Hindlimb muscle (tissue), 1 donor: ENCODE measurements around the gene ROR1. TPM values are rescaled to one million over a fixed set of nuclear protein-coding genes. Genes with fewer than 3 reads are reported as not detected.
"Not testable (repeated sequence)": the region's sequence is repeated elsewhere in the genome, so short reads cannot be mapped to it uniquely, and the experiment has no call there.

Experiments used
- DNase-seq: peaks from one replicate; pipeline ENCODE4 v3.0.0-alpha.2; 2013
- polyA plus RNA-seq: library from polyadenylated mRNA; unstranded; fragments of 120-200 nt; gene quantifications from one replicate; pipeline ENCODE4 v1.2.1, GENCODE V29; 2013; ENCODE audit not compliant: insufficient read length

The ROR1 gene
- polyA plus RNA-seq, 1 donor = 9.5 TPM

GRCh38 chr1:64194168-64195080 lies 420.6 kb downstream of the ROR1 start:
- DNase-seq = no peak

- peak; percentile 48 for DNase-seq
These were observed 421.2 kb downstream of the ROR1 start for GRCh38 chr1:64195081-64195395.

GRCh38 chr1:64196074-64196870 lies 422.5 kb downstream of the ROR1 start:
- DNase-seq = no peak

- DNase-seq = no peak
These were observed 423.3 kb downstream of the ROR1 start for GRCh38 chr1:64197076-64197475.

GRCh38 chr1:64199154-64199553 lies 425.3 kb downstream of the ROR1 start:
- no peak for DNase-seq

GRCh38 chr1:64200064-64200463 lies 426.2 kb downstream of the ROR1 start:
- DNase-seq = no peak

GRCh38 chr1:64203420-64203819 lies 429.6 kb downstream of the ROR1 start, which contains the start of gene UBE2U:
TSS of gene UBE2U (plus strand) at chr1:64203623. CDS start at chr1:64204051, 428 bp downstream.
- no peak for DNase-seq

- no peak for DNase-seq
These were observed 435.4 kb downstream of the ROR1 start for GRCh38 chr1:64209221-64209620.

- no peak for DNase-seq
These were observed 438.2 kb downstream of the ROR1 start for GRCh38 chr1:64212031-64212430.

- DNase-seq = no peak
These were observed 441.8 kb downstream of the ROR1 start for GRCh38 chr1:64215576-64215975.

GRCh38 chr1:64220241-64220640 lies 446.4 kb downstream of the ROR1 start:
- no peak for DNase-seq

GRCh38 chr1:64223329-64224151 lies 449.7 kb downstream of the ROR1 start:
- DNase-seq = no peak

- not testable (repeated sequence) for DNase-seq
These were observed 450.4 kb downstream of the ROR1 start for GRCh38 chr1:64224236-64224635.

- no peak for DNase-seq
These were observed 454.5 kb downstream of the ROR1 start for GRCh38 chr1:64228167-64228957.

GRCh38 chr1:64229307-64229706 lies 455.5 kb downstream of the ROR1 start:
- no peak for DNase-seq

Other genes starting within 250 kb of the ROR1 start
- 77.2 TPM for gene PGM1, start 180.6 kb upstream of the ROR1 start, polyA plus RNA-seq